Urothelium cell line (cell line): Measurements from ENCODE around the gene PLXNA4.

Experiments
- DNase-seq: peaks from one replicate; pipeline ENCODE4 v3.0.0; 2011; ENCODE audit warnings: low spot score, mixed read lengths
- FAIRE-seq: peaks from 2 replicates; lab custom pipeline; 2011; peaks lifted over from hg19 to GRCh38; lab: Jason Lieb, UNC

Gene PLXNA4

GRCh38 chr7:132291481-132291880, 284.8 kb downstream of the PLXNA4 start:
- FAIRE-seq (no peak), DNase-seq (no peak)

- DNase-seq (no peak), FAIRE-seq (no peak)
These were observed 286.2 kb downstream of the PLXNA4 start for GRCh38 chr7:132290021-132290420.

GRCh38 chr7:132286836-132287235, 289.4 kb downstream of the PLXNA4 start:
- no peak for DNase-seq
- FAIRE-seq: no peak

- FAIRE-seq: no peak
- DNase-seq: no peak
These were observed 295.9 kb downstream of the PLXNA4 start for GRCh38 chr7:132280335-132280734.

GRCh38 chr7:132279718-132280117, 296.6 kb downstream of the PLXNA4 start:
- no peak for FAIRE-seq
- no peak for DNase-seq

GRCh38 chr7:132276976-132277725, 299.1 kb downstream of the PLXNA4 start:
- FAIRE-seq: no peak
- DNase-seq: no peak

- FAIRE-seq (no peak), DNase-seq (no peak)
These were observed 300.0 kb downstream of the PLXNA4 start for GRCh38 chr7:132276234-132276630.

GRCh38 chr7:132275416-132276233, 300.6 kb downstream of the PLXNA4 start:
- no peak for FAIRE-seq
- no peak for DNase-seq

GRCh38 chr7:132272763-132273371, 303.4 kb downstream of the PLXNA4 start:
- DNase-seq (no peak), FAIRE-seq (no peak)

- FAIRE-seq (no peak), DNase-seq (no peak)
These were observed 305.8 kb downstream of the PLXNA4 start for GRCh38 chr7:132270517-132270916.

GRCh38 chr7:132269718-132270117, 306.6 kb downstream of the PLXNA4 start:
- FAIRE-seq (no peak), DNase-seq (no peak)

- no peak for FAIRE-seq
- no peak for DNase-seq
These were observed 313.1 kb downstream of the PLXNA4 start for GRCh38 chr7:132263151-132263550.

- FAIRE-seq (no peak), DNase-seq (no peak)
These were observed 314.2 kb downstream of the PLXNA4 start for GRCh38 chr7:132262160-132262470.

- FAIRE-seq (no peak), DNase-seq (no peak)
These were observed 314.7 kb downstream of the PLXNA4 start for GRCh38 chr7:132261327-132262159.

- DNase-seq (no peak), FAIRE-seq (no peak)
These were observed 318.0 kb downstream of the PLXNA4 start for GRCh38 chr7:132258231-132258630.

GRCh38 chr7:132257253-132257652, 319.0 kb downstream of the PLXNA4 start:
- no peak for FAIRE-seq
- DNase-seq: no peak

GRCh38 chr7:132256721-132257212, 319.5 kb downstream of the PLXNA4 start:
- FAIRE-seq: no peak
- DNase-seq: no peak

- DNase-seq: peak; percentile 33
- FAIRE-seq: no peak
These were observed 320.4 kb downstream of the PLXNA4 start for GRCh38 chr7:132255898-132256297.

GRCh38 chr7:132255115-132255797, 321.0 kb downstream of the PLXNA4 start:
- FAIRE-seq: no peak
- DNase-seq: no peak

GRCh38 chr7:132254455-132254854, 321.8 kb downstream of the PLXNA4 start:
- no peak for FAIRE-seq
- no peak for DNase-seq
